HT-29 (cell line): ENCODE data around the gene SERPINA3. TPM values are rescaled to one million over a fixed set of nuclear protein-coding genes. Genes with fewer than 3 reads are reported as not detected.

Experiments
- DNase-seq: peaks from one replicate; pipeline ENCODE4 v3.0.0-alpha.2; 2015; ENCODE audit warnings: low spot score
- total RNA-seq: library from RNA; depleted of rRNA; stranded (reverse); fragments of >200 nt; shearing (Covaris generic); gene quantifications from 2 replicates; pipeline ENCODE4 v1.2.3, GENCODE V29; 2014

Gene SERPINA3
- total RNA-seq, 1 experiment from 2014 or later = 2.0 TPM

DNA sequence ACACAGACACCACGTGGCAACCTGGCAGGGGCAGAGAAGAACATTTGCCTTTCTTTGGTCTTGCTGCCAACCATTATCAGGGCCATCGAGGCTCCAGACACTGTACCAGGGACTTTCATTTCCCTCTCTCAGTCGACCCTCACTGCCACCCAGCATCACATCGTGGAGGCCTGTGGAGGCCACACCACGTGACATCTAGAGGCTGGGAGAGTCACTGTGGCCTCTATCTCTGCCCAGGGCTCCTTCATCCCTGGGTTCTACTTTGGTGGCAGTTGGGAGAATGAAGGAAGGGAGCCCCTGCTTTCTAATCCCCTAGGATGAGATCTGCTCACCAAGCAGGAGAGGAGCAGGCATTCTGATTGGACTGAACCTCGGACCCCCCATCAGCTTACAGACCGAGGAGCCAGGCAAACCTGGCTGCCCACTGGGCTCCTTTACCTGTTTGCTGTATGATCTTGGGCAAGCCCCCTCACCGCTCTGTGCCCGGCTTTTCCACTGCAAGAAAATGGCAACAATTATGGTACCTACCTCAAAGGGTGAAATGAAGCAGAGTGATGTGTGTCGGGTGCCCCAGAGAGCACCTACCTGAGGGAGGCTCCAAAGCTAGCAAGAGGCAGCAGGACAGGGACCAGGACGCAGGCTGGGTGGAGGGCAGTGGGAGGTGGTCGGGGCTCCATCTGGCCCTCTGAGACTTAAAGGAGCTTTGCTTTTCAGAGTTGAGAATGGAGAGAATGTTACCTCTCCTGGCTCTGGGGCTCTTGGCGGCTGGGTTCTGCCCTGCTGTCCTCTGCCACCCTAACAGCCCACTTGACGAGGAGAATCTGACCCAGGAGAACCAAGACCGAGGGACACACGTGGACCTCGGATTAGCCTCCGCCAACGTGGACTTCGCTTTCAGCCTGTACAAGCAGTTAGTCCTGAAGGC lies 1.8 kb downstream of the SERPINA3 start:
- no peak for DNase-seq

GRCh38 chr14:94614802-94615201 lies 2.6 kb downstream of the SERPINA3 start:
- DNase-seq = no peak

DNA sequence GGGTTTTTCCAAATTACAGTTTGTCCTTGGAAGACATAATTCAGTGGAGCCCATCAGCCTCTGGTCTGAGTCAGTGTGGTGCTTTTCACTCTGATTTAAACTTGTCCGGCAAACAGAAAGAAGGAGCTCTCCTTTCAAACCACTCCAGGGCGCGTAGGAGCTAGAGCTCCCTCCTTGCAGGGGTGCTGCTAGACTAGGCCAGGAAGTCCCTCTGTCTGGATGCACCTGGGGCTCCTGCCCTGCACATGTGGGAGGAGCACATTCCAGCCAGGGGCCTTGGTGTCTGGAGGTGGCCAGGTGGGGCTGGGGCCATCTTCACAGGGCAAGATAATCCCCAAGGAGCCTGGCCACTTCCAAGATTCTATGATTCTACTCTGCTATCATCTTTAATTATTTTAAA lies 3.1 kb downstream of the SERPINA3 start:
- DNase-seq = no peak

DNA sequence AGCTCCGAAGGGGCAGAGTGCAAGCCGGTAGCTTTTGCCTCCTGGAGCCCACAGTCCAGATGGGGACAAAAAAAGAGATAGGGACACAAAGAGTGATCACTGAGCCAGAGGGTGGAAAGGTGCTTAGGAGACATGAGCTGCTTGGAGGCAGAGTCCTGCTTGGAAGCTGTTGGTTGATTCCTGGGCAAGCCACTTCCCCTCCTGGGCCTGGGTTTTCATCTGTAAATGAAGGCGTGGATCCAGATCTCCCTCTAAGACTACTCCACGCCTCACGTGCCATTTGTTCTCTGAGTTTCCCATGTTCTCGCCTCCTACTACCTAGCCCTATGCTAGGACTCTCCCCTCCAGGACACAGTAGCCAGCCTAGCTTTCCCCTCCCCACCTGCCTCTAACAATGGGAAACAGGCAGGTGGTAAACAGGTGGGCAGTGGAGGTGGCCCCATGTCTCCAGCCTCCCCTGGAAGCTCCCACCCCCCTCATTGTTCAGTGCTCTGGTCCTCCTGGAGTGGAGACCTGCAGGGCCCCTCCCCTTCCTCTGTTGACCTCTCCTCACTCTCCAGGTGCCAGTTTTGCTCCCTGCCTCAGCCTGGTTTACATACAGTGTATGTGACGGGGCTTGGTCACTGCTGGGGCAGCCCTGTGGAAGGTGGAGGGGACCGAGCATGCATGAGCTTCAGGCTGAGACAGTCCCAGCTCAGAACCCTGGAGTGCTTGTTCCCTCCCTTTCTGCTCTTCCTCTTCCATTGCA lies 3.8 kb downstream of the SERPINA3 start:
- no peak for DNase-seq

DNA sequence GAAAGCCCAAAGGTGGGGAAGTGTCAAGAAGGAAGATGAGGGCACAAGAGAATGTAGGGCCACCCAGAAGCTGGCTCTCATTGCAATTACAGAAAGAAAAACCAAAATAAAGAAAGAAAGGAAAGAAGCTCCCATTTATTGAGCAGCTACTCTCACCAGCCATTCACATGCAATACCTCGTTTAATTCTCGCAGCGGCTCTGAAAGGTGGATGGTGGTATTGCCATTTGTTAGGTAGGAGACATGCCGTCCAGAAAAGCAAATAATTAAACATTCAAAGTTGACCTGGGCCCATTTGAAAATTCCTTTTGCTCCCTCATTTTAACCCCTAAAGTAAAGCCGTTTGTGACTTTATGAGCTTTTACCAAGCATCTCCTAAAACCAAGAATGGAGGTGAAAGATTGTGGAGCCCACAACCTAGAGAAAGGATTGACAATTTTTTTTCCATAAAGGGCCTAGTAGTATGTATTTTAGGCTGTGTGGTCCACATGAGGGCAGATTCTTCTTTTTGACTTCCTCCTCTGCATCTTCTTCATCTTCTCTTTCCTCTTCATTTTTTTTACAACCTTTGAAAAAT lies 5.3 kb downstream of the SERPINA3 start:
- no peak for DNase-seq

DNA sequence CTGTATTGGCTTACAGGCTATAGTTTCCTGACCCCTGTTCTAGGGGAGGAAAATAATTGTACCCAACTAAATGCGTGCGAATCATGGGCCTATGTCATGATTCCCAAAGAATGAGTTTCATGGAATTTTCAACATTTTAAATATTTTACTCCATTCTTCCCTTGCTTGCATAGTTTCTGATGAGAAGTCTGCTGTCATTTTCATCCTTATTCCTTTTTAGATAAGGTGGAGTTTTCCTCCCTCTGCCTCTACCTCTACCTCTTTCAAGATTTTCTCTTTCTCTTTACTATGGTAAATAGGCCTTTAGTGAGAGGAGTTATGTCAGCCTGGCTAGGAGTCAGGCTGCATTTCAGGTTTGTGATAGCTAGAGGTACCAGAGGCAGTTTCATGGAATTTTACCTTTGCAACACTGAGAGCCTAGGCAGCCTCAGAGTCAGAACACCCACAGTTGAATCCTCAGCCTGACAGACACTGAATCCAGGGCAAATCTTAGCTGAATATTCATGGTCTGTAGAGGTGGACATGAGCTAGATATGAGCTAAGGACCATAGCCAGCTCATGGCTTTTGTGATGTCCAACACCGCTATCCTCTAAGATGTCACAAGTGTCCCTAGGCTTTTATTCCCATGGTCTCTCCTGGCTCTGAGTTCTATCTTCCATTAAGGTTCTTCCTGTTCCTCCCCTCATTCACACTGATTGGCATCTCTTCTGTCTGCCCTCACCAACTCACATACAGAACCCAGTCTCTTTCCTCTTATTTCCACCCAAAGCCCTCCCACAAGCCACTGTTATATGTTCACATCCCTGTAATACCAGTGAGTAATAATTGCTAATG lies 6.0 kb downstream of the SERPINA3 start:
- no peak for DNase-seq

DNA sequence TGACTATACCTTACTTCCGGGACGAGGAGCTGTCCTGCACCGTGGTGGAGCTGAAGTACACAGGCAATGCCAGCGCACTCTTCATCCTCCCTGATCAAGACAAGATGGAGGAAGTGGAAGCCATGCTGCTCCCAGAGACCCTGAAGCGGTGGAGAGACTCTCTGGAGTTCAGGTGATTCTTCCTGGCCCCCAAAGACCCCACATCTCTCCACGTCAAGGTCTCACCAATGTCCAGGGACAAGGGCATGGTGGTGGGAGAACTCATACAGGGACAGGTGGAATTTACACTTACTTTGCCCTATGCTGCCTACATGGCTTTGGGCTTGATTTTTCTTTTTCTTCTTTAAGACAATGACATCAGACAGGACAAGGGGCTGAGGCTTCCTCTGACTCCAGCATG lies 7.1 kb downstream of the SERPINA3 start:
- DNase-seq = no peak

DNA sequence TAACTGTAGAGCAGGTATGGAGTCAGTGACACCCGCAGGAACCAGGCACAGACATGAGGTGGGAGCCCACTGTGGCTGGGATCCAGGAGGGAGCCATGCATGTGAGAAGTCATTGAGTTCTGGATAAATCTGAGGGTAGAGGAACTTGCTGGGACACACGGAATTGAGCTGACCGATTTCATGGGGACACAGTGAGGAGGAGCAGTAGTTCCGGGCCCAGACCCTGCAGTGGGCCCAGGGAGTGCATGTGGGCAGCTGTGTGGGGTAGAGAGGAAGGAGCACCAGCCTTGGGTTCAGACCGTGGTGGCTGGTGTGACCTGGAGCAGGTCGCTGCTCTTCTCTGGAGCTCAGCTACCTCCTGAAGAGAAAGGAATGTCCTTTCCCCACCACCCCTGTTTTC lies 8.4 kb downstream of the SERPINA3 start:
- DNase-seq = no peak

DNA sequence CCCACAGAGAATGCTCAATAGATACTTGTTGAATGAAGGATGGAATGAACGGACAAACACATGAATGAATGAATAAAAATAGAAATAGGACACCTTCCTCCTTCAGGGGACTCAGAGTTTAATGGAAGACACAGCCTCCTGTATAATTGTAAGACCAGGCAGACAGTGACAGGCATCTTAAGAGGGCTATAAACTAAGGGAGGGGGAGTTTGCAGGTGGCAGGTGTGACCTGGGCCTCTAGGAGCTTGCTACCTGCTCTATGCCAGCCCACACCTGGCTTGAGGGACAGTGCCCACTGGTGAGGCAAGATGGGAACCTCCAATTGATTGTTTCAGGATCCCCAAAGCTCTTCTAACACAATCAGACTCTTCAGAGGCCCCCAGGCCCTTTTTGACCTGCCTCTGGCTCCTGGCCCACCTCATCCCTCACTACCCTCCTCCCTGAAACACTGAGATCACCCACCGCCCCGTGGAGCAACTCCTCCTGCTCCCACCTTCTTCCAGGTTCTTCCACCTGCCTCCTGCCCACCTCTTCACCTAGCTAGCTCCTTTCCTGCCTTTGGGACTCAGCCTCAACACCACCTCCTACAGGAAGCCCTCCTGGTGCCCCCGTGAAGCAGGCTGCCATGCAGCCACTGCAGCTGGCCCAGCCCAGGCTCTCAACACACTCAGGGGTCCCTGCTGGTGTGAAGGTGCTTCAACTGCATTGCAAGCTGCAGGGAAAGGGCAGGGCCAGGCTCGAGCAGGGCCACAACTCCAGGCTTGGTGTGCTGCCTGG lies 9.4 kb downstream of the SERPINA3 start:
- no peak for DNase-seq

GRCh38 chr14:94622653-94623421 lies 10.6 kb downstream of the SERPINA3 start:
- no peak for DNase-seq

- no peak for DNase-seq
Measured at GRCh38 chr14:94623422-94623809, 11.2 kb downstream of the SERPINA3 start.

GRCh38 chr14:94623856-94624499 lies 11.8 kb downstream of the SERPINA3 start:
- no peak for DNase-seq

GRCh38 chr14:94624537-94625352 lies 12.6 kb downstream of the SERPINA3 start:
- DNase-seq = no peak

- DNase-seq = no peak
Measured at GRCh38 chr14:94625353-94625635, 13.1 kb downstream of the SERPINA3 start.

GRCh38 chr14:94628578-94628977 lies 16.4 kb downstream of the SERPINA3 start:
- no peak for DNase-seq

DNA sequence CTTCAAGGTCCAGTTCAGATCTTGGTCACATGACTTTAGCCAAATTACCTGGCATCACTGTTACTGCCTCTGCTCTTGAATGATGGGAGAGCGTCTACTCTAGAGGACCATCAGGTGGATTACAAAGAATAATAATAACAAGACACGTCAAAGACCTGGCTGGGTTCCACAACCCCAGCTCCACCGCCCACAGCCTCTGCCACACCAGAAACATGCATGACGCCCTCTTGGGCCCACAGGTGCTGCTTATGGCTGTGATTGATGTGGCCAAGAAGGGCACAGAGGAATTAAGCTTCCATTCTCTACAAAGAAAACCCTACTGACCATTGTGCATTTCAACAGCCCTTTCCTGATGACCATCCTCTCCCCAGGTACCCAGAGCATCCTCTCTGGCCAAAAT lies 18.2 kb downstream of the SERPINA3 start:
- DNase-seq = no peak

- DNase-seq = no peak
Measured at GRCh38 chr14:94631050-94631449, 18.9 kb downstream of the SERPINA3 start.

- no peak for DNase-seq
Measured at GRCh38 chr14:94631536-94632304, 19.5 kb downstream of the SERPINA3 start.
